GM12874 (cell line): ENCODE results near the gene ACOT13.

Source experiments
- TF ChIP-seq, protein P1 (sequence below): IDR thresholded peaks from 2 replicates; pipeline ENCODE4 v1.5.1; 2011; ENCODE audit warnings: low read depth, mild to moderate bottlenecking, control low read depth, low read length, moderate library complexity; ENCODE audit not compliant: insufficient read depth

The ACOT13 gene

DNA sequence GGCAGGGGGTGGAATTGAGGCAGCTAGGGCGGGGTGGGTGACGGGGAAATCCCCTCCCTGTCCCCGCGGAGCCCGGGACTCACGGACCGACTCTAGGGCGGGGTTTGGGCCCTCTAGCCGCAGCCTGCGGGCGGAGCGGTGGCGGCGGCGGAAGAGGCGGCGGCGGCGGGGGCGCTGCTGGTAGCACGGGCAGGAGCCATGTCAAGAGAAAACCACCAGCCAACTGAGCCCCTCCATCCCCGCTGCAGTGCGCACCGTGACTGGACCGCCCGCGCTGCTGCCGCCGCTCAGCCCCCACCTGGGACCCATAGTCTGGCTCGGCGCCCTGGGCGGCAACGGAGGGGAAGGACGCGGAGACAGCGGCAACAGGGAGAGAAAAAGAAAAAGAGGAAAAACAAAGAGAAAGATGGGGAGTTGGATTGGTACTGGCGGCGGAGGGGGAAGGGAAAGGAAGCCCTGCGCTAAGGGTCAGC is 53.3 kb downstream of the ACOT13 start:
- TF ChIP-seq, protein P1, sequence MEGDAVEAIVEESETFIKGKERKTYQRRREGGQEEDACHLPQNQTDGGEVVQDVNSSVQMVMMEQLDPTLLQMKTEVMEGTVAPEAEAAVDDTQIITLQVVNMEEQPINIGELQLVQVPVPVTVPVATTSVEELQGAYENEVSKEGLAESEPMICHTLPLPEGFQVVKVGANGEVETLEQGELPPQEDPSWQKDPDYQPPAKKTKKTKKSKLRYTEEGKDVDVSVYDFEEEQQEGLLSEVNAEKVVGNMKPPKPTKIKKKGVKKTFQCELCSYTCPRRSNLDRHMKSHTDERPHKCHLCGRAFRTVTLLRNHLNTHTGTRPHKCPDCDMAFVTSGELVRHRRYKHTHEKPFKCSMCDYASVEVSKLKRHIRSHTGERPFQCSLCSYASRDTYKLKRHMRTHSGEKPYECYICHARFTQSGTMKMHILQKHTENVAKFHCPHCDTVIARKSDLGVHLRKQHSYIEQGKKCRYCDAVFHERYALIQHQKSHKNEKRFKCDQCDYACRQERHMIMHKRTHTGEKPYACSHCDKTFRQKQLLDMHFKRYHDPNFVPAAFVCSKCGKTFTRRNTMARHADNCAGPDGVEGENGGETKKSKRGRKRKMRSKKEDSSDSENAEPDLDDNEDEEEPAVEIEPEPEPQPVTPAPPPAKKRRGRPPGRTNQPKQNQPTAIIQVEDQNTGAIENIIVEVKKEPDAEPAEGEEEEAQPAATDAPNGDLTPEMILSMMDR, result no peak

DNA sequence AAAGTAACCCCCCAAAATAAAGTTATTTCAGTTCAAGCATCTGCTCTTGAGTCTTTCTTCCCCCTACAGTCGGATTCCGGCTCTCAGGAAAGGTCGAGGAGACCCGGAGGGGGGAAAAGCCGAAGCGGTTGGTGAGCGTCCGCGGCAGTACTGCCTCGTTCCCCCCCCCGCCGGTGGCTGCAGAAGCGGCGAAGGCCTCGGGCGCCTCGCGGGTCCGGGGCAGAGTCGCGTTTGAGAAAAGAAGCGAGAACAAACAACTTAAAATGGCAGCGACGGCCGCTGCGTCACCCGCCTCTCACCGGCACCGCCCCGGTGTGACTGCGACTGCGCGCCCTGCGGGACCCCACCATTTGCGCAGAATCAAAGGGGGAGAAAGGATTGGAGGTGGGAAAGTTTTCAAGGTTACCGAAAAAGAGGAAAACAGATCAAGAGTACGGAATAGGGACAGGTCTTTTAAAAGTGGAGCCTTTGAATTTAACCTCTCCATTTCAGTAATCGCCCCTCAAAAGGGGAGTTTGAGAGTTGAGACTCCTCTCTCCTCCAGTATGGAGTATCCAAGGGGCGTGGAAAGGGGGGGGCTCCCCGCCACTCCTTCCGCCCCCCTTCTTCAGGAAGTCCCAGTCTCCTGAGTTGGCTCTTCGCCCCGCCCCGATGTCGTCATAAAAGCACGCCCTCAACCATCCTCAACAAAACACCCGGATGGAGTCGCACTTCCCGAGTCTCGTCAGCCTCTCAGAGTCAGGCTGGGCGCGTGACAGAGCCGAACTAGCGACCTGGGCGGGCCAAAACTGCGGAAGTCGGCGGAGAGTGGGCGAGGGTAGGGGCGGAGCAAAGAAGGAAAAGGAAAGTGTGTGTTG is 54.0 kb downstream of the ACOT13 start:
- TF ChIP-seq, protein P1, result no peak

DNA sequence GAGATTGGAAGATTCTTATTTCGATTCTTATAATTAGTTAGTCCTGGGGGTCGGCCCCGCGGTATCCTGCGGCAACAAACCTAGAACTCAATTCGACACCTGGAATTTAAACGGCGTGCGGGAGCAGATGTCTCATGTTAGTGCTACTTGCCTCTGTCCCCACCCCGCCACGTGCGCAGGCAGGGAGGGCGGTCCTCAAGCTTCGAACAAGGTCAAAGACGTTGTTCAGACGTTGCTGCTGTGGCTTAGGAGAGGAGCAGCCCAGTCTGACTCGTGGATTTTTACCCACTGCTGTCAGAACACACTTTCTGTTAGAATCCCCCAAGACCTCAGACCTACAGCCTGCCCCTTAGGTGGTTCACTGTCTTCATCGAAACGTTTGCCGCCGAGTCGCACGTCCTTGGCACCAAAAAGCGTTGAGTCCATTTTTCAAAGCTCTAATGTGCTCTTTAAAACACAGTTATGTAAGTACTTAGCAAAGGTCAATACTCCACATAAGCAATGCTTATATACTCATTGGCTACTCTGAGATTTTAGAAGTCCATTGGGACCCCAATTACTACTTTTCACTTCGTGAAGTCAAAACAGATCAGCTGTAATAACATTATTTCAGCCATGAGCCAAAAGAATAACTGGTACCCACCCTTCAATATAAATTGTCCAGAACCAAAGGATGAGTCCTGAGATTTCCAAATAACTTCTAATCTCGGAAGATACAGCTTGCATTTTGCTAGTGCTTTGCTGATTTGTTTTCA is 54.8 kb downstream of the ACOT13 start:
- TF ChIP-seq, protein P1, result no peak

DNA sequence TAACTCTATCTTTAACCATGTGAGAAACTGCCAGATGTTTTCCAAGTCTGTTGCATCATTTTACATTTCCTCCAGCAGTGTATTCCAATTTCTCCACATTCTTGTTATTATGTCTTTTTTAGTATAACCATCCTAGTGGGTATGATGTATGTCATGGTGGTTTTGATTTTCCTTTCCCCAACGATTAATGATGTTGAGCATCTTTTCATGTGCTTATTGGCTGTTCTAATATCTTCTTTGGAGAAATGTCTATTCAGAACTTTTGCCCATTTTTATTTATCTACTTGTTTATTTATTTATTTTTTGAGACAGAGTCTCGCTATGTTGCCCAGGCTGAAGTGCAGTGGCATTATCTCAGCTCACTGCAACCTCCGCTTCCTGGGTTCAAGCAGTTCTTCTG is 56.4 kb downstream of the ACOT13 start:
- TF ChIP-seq, protein P1, result no peak

DNA sequence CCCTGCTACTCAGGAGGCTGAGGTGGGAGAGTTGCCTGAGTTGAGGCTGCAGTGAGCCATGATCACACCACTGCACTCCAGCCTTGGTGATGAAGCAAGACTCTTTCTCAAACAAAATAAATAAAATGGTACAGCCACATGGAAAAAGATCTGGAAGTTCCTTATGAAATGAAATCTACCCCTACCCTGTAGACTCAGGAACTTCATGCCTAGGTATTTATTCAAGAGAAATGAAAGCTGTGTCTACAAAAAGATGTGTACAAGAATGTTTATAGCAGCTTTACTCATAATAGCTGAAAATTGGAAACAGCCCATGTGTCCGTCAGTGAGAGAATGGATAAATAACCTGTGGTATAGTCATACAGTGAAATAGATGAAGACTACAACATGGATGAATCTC is 67.3 kb downstream of the ACOT13 start:
- TF ChIP-seq, protein P1, result no peak

DNA sequence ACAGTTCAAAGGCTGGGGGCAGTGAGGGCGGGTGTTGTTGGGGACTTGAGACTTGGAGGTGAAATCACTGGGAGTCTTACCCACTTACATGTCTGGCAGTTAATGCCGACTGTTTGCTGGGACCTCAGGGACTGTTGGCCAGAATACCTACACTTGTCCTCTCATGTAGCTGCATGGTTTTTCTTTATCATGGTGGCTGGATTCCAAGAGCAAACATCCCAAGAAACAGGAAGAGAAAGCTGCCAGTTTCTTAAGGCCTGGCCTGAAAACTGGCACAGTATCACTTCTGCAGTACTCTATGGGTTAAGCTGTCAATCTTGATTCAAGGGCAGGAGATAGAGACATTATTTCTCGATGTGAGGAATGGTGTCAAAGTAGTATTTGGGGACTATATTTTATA is 71.9 kb downstream of the ACOT13 start:
- TF ChIP-seq, protein P1, result no peak

DNA sequence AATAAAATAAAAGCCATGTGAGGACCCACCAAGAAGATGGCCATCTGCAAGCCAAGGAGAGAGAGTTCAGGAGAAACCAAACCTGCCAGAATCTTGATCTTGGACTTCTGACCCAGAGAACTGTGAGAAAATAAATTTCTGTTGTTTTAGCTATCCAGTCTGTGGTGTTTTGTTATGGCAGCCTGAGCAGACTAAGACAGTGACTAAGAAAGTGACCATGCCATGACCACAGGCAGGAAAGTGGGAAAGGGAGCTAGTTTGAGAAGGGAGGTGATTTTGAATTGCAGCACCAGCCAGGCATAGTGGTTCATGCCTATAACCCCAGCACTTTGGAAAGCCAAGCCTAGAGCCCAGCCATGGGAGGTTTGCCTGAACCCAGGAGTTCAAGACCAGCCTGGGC is 74.0 kb downstream of the ACOT13 start:
- TF ChIP-seq, protein P1, result no peak
